Lower leg skin (tissue), 4 donors: ENCODE results near the gene CDK13. TPM values are rescaled to one million over a fixed set of nuclear protein-coding genes. Genes with fewer than 3 reads are reported as not detected.

Experiments used
- DNase-seq, 2 donors: peaks; one replicate each; pipeline ENCODE4 v3.0.0-alpha.2; 2019; ENCODE audit warnings: low spot score in 2 of 2
- H3K4me3 ChIP-seq: fragments of 200-600 bp; sonication (generic); 2 replicates; pipeline ENCODE4 v1.5.1; 2017; ENCODE audit warnings: mild to moderate bottlenecking, low read depth; ENCODE audit not compliant: poor library complexity, severe bottlenecking
- CTCF ChIP-seq, 3 donors: fragments of 450-650 bp; IDR thresholded peaks; one replicate each; pipeline ENCODE4 v1.5.1; 2016; ENCODE audit warnings: antibody characterized with exemption in 3 of 3, mild to moderate bottlenecking in 3 of 3, moderate library complexity in 2 of 3
- POLR2A ChIP-seq, 2 donors: fragments of 450-650 bp; IDR thresholded peaks; one replicate each; pipeline ENCODE4 v1.6.1; 2016 to 2017; ENCODE audit warnings: antibody characterized with exemption in 2 of 2, mild to moderate bottlenecking in 1 of 2, moderate library complexity in 1 of 2
- WGBS, 2 donors: methylation state at CpG; one replicate each; pipeline ENCODE4 v1.1.5; 2018; 5-methylcytosine and 5-hydroxymethylcytosine counted together
- intact Hi-C: fragments of 100-400 bp; cut with DNase I; formaldehyde crosslinking; loops from one replicate; pipeline ENCODE4 v1.15.0; 2023; ENCODE audit warnings: low total_unique reads
- total RNA-seq, 4 donors: library from RNA; depleted of rRNA; stranded (reverse); fragments of >200 nt; gene quantifications; one replicate each; pipeline ENCODE4 v1.1.0, GENCODE V29; 2016

Gene CDK13
- total RNA-seq, 4 donors from 2014 or later: 51.6 to 92.8 (median 60.3) TPM

- TF ChIP-seq POLR2A (IDR thresholded peaks at IDR 0.05) (no peak), CTCF (IDR thresholded peaks at IDR 0.05) (no peak)
- intact Hi-C loops: no loop called here
- WGBS, 2 donors: 92 to 97% methylated on average over 2 of the region's 2 CpGs
- DNase-seq: no peak
- no peak overlapping the region for H3K4me3 ChIP-seq
Measured at GRCh38 chr7:40043164-40043563, 93.1 kb downstream of the CDK13 start.

DNA sequence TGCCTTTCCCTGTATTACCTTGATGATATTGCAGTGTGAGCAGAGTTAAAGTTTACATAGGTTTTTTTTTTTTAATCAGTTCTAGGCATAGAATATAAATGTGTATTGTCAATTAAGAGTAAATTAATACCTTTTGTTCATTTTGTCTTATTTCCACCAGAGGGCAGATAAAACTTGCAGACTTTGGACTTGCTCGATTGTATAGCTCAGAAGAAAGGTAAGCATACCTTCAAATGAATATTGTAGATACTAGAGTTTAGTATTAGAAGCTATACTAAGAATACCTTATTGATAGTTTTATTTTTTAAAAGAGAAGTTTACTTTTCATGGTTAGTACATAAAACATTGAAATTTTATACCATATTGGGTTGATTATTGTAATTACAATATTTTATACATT lies 97.6 kb downstream of the CDK13 start:
- 85 to 93% methylated on average over 1 of the region's 1 CpG for WGBS, 2 donors
- intact Hi-C loops: loop anchor here (5.0 kb wide), 1 partner anchor 150 kb away; no protein-coding TSS in a partner anchor
- DNase-seq: no peak
- H3K4me3 ChIP-seq: no peak overlapping the region
- TF ChIP-seq POLR2A (IDR thresholded peaks at IDR 0.05) (no peak), CTCF (IDR thresholded peaks at IDR 0.05) (no peak)

- intact Hi-C loops: no loop called here
- TF ChIP-seq POLR2A (IDR thresholded peaks at IDR 0.05) (no peak), CTCF (IDR thresholded peaks at IDR 0.05) (no peak)
- WGBS, 2 donors: 8 to 17% methylated on average over 2 of the region's 2 CpGs
- DNase-seq: no peak
- no peak overlapping the region for H3K4me3 ChIP-seq
Measured at GRCh38 chr7:40057292-40057691, 107.2 kb downstream of the CDK13 start.

DNA sequence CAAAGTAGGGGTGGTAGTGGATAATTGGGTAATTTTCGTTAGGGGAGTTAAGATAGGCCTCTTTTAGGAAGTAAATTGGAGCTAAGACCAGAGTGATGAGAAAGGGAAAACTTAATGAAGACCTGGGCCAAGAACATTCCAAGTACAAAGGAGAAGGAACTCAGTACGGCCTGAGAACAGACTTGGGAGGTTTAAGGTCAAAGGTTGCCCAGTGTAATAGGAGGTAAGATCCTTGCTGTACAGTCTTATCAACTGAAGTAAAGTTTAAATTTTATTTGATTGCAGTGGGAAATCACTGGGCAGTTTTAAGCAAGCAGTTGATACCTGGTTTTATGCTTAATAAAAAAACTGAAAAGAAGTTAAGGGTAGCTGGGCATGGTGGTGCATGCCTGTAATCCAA lies 108.0 kb downstream of the CDK13 start:
- TF ChIP-seq CTCF (IDR thresholded peaks at IDR 0.05) (no peak), POLR2A (IDR thresholded peaks at IDR 0.05) (no peak)
- intact Hi-C loops: no loop called here
- 85 to 98% methylated on average over 2 of the region's 2 CpGs for WGBS, 2 donors
- no peak for DNase-seq
- H3K4me3 ChIP-seq: no peak overlapping the region

DNA sequence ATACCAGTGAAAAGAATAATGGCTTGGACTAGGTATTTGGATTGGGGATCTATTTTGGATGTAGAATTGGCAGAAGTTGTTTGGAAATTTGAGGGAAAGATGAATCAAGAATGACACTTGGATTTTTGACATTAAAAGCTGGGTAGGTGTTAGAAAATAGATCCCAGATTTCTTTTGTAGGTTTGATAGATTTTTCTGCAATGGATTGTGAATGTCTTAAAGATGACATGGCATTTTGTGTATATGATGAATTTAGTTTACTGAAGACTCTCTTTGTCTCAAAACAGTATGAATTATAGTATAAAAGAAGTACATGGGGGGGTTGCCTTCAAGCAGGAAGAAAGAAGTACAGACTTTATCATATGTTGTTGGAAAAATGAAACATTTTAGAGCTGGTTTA lies 108.6 kb downstream of the CDK13 start:
- TF ChIP-seq CTCF (IDR thresholded peaks at IDR 0.05): no peak
- TF ChIP-seq POLR2A (IDR thresholded peaks at IDR 0.05): no peak
- intact Hi-C loops: no loop called here
- no peak for DNase-seq
- H3K4me3 ChIP-seq: no peak overlapping the region

DNA sequence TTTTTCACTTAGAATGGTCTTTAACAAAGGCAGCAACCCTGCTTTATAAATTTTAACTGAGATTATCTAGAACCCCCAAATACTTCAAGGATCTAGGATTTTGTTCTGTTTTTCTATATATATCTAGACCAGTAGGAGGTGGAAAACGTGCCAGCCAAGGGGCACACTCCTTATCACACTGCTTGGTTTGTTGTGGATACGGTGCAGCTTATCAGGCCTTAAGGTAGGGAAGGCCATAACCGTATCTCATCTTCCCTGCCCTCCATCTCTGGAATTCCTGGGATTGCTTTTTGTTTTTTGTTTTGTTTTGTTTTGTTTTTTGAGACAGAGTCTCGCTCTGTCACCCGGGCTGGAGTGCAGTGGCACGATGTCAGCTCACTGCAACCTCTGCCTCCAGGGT lies 109.0 kb downstream of the CDK13 start:
- intact Hi-C loops: no loop called here
- WGBS, 2 donors: 86 to 90% methylated on average over 6 of the region's 6 CpGs
- no peak overlapping the region for H3K4me3 ChIP-seq
- no peak for DNase-seq
- TF ChIP-seq POLR2A (IDR thresholded peaks at IDR 0.05) (no peak), CTCF (IDR thresholded peaks at IDR 0.05) (no peak)
